ENCODE results near the gene GSK3A.

GRCh38 chr19:42234364-42234763, 8.0 kb downstream of the GSK3A start:
- TF ChIP-seq, protein P1, sequence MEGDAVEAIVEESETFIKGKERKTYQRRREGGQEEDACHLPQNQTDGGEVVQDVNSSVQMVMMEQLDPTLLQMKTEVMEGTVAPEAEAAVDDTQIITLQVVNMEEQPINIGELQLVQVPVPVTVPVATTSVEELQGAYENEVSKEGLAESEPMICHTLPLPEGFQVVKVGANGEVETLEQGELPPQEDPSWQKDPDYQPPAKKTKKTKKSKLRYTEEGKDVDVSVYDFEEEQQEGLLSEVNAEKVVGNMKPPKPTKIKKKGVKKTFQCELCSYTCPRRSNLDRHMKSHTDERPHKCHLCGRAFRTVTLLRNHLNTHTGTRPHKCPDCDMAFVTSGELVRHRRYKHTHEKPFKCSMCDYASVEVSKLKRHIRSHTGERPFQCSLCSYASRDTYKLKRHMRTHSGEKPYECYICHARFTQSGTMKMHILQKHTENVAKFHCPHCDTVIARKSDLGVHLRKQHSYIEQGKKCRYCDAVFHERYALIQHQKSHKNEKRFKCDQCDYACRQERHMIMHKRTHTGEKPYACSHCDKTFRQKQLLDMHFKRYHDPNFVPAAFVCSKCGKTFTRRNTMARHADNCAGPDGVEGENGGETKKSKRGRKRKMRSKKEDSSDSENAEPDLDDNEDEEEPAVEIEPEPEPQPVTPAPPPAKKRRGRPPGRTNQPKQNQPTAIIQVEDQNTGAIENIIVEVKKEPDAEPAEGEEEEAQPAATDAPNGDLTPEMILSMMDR (conservative IDR thresholded peaks at IDR 0.05; ENCODE audit: low read depth, low read length): no peak
- TF ChIP-seq EZH2 (IDR thresholded peaks at IDR 0.05; ENCODE audit: low read length, unreplicated experiment): no peak
- no peak for TF ChIP-seq EZH2phosphoT487 (IDR thresholded peaks at IDR 0.05; ENCODE audit: borderline replicate concordance, low read length)
